Coronary artery (tissue), 2 donors: Measurements from ENCODE around the gene GNE.
"Not testable (repeated sequence)": the region's sequence is repeated elsewhere in the genome, so short reads cannot be mapped to it uniquely, and the experiment has no call there.

Experiments used
- DNase-seq: peaks from one replicate; pipeline ENCODE4 v3.0.0-alpha.2; 2017; ENCODE audit warnings: low spot score
- H3K27ac ChIP-seq, 2 donors: fragments of 200-600 bp; sonication (generic); one replicate each; pipeline ENCODE4 v1.5.1; 2016 to 2019
- H3K4me3 ChIP-seq: fragments of 200-600 bp; sonication (generic); 2 replicates; pipeline ENCODE4 v1.5.1; 2016; ENCODE audit warnings: mild to moderate bottlenecking, moderate library complexity
- TF ChIP-seq, protein P1 (sequence below): fragments of 200-600 bp; sonication (generic); IDR thresholded peaks from one replicate; pipeline ENCODE4 v1.5.1; 2019; ENCODE audit warnings: antibody characterized with exemption

GNE gene

DNA sequence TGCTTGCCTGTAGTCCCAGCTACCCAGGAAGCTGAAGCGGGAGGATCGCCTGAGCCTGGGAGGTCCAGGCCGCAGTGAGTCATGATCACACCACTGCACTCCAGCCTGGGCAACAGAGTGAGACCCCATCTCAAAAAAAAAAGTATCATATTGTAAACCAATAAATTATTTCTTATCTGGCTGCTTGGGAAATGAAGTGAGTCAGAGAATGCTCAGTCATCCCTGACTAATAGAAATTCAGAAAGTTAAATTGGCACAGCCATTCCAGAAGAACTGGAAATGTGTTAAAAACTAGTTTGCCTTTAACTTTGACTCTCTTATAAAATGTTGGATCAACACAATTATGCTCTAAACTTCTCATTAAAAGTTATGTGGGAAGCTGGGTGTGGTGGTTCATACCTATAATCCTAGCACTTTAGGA is 9.8 kb upstream of the GNE start:
- Histone ChIP-seq H3K27ac (no peak overlapping the region), H3K4me3 (no peak overlapping the region)
- TF ChIP-seq, protein P1, sequence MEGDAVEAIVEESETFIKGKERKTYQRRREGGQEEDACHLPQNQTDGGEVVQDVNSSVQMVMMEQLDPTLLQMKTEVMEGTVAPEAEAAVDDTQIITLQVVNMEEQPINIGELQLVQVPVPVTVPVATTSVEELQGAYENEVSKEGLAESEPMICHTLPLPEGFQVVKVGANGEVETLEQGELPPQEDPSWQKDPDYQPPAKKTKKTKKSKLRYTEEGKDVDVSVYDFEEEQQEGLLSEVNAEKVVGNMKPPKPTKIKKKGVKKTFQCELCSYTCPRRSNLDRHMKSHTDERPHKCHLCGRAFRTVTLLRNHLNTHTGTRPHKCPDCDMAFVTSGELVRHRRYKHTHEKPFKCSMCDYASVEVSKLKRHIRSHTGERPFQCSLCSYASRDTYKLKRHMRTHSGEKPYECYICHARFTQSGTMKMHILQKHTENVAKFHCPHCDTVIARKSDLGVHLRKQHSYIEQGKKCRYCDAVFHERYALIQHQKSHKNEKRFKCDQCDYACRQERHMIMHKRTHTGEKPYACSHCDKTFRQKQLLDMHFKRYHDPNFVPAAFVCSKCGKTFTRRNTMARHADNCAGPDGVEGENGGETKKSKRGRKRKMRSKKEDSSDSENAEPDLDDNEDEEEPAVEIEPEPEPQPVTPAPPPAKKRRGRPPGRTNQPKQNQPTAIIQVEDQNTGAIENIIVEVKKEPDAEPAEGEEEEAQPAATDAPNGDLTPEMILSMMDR, result no peak
- no peak for DNase-seq

DNA sequence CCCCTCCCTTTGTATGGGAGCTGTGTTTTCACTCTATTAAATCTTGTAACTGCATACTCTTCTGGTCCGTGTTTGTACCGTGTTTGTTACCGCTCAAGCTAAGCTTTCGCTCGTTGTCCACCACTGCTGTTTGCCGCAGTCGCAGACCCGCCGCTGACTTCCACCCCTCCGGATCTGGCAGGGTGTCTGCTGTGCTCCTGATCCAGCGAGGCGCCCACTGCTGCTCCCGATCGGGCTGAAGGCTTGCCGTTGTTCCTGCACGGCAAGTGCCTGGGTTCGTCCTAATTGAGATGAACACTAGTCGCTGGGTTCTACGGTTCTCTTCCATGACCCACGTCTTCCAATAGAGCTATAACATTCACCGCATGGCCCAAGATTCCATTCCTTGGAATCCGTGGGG is 6.6 kb upstream of the GNE start:
- TF ChIP-seq, protein P1, result no peak
- no peak for DNase-seq
- no peak overlapping the region for H3K4me3 ChIP-seq
- no peak overlapping the region for H3K27ac ChIP-seq

DNA sequence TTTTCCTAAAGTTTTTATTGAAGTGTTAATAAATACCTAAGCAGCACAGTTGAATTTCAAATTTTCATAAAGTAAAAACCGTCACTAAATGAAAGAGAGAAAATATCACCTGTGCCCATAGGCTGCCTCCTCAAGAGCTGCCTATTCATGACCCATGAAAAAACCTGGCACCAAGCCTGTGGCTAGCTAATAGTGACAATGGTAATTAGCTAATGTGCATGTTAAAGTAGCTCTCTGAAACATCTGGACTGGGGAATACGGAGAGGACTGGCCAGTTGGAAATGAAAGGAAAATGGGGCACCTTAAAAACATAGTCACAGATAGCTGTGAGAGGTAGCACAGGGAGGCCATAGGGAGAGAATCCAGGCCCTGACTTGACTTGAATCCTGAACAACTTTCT is 5.4 kb upstream of the GNE start:
- DNase-seq, result no peak
- TF ChIP-seq, protein P1, result no peak
- H3K4me3 ChIP-seq, result no peak overlapping the region
- H3K27ac ChIP-seq, result no peak overlapping the region

DNA sequence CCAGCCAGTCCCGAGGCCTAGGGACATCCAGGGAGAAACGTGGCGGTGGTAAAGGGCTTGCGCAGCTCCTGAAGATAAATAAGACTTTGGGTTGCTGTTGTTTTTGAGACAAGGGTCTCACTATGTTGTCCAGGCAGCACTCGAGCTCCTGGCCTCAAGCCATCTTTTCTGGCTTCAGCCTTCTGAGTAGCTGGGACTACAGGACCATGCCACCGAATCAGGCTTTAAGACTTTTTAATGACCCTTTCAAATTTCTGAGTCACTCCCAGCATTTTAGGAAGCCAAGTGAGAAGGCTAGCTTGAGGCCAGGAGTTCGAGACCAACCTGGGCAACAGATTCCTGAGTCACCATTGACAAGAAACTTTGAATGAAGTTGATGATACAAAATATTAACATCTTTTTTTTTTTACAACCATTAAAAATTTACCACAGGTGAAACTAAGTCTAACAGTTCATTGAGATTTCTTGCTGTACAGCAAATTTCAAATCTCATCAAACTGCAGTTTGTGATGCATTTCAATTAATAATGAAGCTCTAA is 817 bp upstream of the GNE start:
- peak overlapping the region; percentile 99 to 100 for H3K27ac ChIP-seq
- TF ChIP-seq, protein P1, result no peak
- no peak for DNase-seq

DNA sequence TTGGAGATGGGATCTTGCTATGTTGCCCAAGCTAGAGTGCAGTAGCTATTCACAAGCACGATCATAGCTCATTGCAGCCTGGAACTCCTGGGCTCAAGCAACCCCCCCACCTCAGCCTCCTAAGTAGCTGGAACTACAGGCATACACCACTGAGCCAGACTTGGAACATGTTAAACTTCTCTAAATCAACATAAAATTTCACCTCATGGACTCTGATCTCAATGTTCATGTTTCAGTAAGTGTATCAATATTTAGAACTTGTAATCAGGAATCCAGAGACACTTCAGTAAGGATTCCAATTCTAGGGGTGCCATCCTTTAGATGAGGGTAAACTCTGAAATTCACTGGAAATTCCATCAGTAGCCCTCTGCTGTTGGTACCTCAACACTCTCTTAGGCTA is 6.8 kb downstream of the GNE start:
- no peak overlapping the region for H3K4me3 ChIP-seq

More for the DNA sequence above, 817 bp upstream of the GNE start:
- H3K4me3 ChIP-seq, result peak overlapping the region; percentile 100

DNA sequence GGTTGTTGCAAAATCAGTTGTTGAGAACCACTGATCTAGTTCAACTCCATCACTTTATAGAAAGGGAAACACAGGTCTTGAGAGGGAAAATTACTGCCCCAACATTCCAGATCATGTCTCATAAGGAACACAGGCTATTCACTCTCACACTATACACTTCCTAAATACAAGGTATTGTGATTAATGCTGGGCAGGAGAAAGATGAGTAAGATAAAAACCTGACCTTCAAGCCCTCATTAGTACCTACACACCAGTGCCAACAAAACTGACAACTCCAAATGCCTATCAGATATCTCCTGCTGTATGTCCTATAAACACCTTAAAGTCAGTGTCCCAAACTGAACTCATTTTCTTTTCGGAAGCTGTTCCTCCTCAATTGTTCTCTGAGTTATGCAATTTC is 8.2 kb downstream of the GNE start:
- H3K4me3 ChIP-seq, result no peak overlapping the region
- DNase-seq, result no peak

More for the DNA sequence above, 6.8 kb downstream of the GNE start:
- H3K27ac ChIP-seq, result no peak overlapping the region
- TF ChIP-seq, protein P1, result no peak
- DNase-seq, result no peak

DNA sequence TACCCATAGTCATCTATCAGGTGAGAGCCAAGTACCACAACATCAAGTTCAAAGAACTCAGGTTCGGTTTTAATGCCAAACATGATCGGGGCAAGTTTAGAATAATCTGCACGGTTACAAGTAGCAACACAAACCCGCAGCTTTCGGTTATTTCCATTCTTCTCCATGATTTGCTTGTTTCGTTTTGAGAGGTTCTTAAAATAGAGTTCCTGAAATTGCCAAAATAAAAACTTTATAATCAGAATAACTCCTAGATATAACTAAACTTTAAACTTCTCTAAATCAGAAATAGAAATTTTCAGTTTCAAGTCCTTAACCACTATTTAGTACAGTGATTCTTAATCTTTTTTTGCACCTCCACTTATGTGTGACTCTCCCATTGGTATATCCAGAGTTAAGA is 9.1 kb downstream of the GNE start:
- no peak overlapping the region for H3K27ac ChIP-seq
- no peak for DNase-seq
- TF ChIP-seq, protein P1, result no peak
- peak overlapping the region; percentile 24 for H3K4me3 ChIP-seq

More for the DNA sequence above, 8.2 kb downstream of the GNE start:
- no peak overlapping the region for H3K27ac ChIP-seq
- TF ChIP-seq, protein P1, result no peak

DNA sequence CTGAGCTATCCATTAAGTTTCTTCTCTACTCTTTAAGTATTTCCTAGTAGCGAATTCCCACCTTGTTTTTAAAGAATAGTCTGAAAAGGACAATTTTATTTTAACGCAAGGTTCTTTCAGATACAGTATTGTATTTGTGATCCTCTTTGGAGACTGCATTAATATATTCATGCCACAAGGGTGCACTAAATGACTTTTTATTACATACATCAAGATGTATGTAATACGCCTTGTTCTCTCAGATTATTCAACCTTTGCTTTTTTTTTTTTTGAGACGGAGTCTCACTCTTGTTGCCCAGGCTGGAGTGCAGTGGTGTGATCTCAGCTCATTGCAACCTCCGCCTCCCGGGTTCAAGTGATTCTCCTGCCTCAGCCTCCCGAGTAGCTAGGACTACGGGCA is 10.2 kb downstream of the GNE start:
- DNase-seq, H3K27ac ChIP-seq, H3K4me3 ChIP-seq: not testable (repeated sequence)
